Measurements from ENCODE around the gene CD4. TPM values are rescaled to one million over a fixed set of nuclear protein-coding genes. Genes with fewer than 3 reads are reported as not detected.

Gene CD4
- total RNA-seq, 1 donor from 2014 or later, result 0.10 TPM

DNA sequence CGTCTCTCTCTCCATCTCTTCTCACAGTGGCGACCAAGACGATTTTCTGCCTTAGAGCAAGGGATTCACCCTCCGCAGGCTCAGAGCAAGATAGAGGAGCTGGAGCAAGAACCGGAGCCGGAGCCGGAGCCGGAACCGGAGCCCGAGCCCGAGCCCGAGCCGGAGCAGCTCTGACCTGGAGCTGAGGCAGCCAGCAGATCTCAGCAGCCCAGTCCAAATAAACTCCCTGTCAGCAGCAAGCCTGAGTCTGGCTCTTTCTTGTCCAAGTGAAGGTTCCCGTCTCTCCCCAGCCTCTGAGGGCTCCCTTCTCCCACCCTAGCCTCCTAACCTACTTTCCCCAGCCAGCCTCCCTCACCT, 11.1 kb upstream of the CD4 start:
- DNase-seq (ENCODE audit: low read depth), result no peak

DNA sequence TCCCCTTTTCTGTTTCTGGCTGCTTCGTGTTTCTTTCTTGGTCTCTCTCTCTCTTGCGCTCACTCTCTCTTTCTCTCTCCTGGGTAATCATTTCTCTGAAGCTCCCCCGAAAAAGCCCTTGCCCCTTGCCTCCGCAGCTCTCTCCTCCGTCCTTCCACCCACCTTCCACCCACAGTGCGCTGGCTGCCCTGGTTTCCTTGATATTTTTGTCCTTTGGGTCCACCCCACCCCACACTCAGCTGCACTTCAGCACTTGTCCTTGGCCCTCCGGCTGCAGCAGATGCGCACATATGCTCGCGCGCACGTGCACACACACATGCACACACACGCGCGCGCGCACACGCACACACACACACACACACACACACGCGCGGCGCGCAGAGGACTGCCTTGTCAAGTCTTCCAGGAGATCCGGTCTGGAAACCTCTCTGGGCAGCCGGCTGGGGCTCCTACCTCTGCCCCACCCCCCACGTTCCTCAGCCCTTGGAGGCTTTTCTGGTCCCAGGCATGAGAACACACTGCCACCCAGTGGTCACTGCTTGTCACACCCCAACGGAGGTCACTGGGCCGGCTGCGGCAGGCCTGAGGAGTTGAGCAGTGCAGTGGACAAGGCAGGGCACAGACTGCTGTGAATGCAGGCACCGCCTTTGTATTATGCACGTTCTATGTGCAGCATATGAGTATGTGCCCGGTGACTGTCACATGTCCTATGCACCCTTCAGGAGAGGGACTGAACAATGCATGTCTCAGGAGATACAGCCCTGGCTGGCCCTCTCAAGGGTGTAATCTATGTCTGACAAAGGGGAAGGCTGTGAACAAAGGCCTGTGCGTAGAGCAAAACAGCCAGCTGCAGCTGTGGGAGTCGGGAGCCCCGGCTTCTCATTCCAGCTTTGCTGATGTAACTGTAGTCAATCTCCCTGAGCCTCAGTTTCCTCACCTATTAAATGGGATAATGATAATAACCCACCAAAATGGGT, 10.5 kb upstream of the CD4 start:
- DNase-seq (ENCODE audit: low read depth), result peak; percentile 80

DNA sequence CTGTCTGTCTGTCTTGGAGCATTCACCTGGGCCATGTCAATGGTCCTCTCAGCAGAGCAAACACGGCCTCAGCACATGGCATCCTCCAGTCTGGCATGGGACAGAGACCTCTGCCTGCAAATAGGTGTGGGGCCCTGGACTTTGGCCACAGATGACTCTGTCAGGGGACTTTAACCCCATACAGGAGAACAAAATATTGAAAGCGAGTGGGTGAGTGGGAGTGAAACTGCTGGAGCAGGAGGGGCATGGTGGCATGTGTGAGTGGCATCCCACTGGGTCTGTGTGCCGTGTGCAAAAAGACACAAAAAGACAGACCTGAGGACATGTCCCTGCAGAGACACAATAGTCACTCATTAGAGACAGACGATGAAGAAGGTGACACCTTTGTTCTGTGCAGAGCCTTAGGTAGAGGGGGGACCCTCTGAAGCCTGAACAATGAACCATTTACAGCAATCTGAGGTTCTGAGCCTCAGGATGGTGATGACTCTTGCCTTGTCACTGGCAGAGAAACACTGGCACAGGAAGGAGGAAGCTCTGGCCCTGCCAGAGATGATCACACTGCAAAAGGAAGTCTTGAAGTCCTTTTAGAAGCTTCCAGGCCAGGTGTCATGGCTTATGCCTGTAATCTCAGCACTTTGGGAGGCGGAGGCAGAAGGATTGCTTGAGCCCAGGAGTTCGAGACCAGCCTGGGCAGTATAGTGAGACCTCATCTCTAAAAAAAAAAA, 9.5 kb upstream of the CD4 start:
- no peak for DNase-seq (ENCODE audit: low read depth)

DNA sequence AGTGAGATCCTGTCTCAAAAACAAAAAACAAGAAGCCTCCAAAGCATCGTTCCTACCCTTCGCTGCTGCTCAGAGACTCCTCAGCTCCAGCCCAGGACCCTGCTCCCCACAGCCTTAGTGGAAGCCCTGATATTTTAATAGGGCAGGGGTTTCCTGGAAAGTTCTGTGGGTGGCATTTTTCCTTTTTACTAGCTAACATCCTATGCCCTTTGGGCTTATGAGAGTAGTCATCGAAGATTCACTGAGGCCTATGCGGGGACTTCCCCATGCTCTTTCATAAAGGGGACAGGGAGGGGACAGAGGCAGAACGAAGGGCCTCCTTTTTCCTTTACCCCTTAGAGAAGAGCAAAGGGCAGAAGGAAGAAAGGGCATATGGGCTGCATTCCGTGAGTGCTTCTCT, 8.8 kb upstream of the CD4 start:
- no peak for DNase-seq (ENCODE audit: low read depth)

DNA sequence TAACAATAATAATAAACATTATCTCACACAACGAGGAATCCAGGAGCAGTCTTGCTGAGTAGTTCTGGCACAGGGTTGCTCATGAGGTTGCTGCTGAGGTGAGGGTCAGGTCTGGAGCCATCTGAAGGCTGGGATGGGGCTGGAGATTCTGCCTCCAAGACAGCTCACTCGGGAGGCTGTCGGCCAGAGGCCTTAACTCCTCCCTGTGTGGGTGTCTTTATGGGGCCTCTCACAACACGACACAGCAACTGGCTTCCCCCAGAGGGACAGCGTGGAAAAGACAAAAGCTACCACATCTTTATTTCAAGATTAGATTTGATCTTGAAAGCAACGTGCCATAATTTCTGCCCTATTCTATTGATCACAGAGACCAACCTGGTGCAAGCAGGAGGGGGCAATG, 7.2 kb upstream of the CD4 start:
- no peak for DNase-seq (ENCODE audit: low read depth)

DNA sequence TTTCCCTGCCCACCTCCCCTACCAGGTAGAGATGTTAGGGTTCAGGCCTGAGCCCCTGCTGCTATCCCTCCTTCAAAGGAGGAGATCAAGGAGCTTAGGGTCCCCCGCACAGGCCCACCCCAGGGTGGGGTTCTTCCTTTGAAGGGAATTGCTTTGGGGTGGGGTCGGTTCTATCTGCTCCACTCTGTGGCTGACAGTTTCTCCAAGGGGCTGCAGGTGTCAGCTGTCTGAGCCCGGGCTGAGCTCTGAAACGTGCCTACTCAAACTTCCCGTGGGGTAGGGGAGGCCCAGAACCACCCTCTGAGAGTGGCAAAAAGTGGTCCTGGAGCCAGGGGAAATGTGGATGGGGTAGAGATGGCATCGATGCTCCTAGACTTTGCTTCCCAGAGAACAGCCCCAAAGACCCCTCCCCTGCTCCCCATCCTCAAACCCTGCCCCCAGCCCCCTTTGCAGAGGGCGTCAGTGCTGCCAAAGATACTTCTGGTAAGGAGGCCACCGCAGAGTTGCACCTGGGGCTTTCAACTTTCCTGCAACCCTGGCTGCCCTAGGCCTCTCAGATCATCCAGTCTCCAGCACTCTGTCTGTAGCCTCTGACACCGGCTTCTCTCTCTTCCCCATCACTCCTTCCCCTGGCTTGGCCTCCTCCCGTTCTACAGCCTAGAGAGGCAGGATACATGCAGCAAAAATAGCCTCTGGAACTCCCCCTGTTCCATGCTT, 6.3 kb upstream of the CD4 start:
- no peak for DNase-seq (ENCODE audit: low read depth)

DNA sequence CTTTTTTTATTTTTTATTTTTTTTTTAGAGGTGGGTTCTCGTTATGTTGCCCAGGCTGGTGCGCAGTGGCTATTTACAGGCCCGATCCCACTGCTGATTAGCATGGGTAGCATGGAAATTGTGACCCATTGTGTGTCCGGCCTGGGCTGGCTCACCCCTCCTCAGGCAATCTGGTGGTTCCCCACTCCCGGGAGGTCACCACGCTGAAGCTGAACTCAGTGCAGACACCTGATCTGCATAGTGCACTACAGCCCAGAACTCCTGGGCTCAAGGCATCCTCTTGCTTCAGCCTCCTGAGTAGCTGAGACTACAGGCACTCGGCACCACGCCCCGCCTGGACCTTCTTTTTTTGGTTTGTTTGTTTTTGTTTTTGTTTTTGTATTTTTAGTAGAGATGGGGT, 5.5 kb upstream of the CD4 start:
- no peak for DNase-seq (ENCODE audit: low read depth)

DNA sequence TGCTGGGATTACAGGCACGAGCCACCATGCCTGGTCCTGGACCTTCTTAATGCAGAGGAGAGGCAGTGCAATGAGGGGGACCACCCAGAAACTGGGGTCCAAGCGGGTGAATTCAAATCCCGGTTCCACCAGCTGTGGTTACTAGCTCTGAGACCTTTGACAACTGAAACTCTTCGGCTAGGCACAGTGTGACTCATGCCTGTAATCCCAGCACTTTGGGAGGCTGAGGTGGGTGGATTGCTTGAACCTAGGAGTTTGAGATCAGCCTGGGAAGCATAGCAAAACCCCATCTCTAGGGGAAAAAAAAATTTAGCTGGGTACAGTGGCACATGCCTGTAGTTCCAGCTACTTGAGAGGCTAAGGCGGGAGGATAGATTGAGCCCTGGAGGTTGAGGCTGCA, 5.0 kb upstream of the CD4 start:
- DNase-seq (ENCODE audit: low read depth), result no peak

DNA sequence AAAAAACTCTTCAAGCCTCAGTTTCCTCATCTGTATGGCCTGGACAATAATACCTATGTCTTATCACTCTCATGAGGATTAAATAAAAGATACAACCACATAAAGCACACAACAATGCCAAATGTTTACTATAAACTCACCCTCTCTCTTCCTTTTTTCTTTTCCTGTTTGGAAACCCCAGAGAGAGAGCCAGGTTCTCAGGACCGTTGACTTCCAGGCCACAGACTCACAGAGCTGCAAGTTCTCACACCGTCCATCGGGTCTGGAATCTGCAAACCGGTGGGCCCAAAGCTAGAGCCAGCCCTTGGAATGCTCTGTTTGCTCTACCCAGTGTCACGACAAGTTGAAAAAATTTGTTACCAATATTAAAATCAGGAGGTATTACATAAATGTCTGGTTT, 4.6 kb upstream of the CD4 start:
- DNase-seq (ENCODE audit: low read depth), result no peak

DNA sequence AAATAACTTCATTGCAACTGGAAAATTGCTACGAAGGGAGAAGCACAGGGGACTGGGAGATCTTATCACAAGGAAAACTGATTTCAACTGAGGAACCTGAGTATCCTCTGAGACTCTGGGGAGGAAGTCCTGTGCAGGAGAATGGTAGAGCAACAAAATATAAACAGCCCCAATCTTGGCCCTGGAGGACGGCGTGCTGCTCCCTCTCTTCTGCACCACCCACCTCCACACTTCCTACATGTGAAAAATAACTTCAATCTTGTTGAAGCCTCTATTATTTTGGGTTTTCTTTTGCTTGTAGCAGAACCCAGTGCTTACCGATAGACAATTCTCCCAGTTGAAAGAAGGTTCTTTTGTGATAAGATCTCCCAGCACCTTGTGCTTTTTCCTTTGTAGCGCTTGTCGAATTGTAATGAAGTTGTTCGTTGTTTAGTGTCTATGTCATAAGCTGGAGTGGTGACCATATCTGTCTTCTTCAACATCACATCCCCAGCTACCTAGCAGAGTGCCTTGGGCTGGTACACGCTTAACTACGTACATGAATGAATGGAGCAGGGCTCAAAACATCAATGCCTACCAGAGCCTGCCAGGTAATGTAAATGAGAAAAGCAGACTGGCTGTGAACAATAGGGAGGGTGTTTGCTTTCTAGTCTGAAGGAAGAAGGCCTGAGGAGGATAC, 2.8 kb upstream of the CD4 start:
- no peak for DNase-seq (ENCODE audit: low read depth)

DNA sequence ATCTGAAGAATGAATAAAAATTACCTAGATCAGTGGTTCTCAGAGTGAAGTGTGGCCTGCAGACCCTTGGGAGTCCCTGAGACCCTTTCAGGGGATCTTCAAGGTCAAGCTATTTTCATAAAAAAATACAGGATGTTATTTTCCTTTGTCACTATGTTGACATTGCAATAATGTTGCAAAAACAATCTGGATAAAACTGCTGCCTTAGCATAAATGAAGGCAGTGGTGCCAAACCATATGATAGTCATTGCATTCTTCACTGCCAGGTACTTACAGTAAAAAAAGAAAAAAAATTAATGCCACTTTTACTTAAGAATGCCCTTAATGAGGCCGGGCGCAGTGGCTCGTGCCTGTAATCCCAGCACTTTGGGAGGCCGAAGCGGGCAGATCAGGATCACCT, 2.0 kb upstream of the CD4 start:
- no peak for DNase-seq (ENCODE audit: low read depth)

DNA sequence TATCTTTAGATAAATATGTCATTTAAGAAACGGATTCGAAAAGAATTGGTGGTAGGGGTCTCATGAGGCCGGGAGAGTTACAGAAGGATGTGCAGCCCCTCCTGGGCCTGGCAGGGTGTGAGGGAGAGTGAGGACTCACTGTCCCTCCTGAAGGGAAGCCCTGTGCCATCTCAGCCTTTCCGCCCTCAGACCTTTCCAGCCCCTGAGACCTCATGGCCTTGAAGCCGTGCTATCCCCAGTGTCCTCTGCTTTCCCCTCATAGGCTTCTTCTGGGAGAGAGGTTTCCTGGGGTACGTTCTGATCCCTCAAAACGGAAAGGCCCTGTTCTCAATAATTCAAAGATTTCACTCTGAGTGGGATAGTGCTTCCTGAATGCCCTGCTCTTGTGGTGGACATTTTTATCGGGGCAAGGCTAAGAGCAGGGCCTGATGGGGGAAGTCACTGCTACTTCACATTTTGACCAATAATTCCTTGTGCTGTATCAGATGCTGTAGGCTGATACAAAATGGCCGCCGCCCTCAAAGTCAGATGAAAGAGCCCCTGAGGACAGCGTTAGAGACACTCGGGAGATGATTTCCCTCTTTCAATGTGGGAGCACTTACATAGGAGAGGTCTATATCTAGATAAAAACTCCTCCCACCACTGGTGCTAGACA, 1.3 kb downstream of the CD4 start:
- DNase-seq (ENCODE audit: low read depth), result no peak

DNA sequence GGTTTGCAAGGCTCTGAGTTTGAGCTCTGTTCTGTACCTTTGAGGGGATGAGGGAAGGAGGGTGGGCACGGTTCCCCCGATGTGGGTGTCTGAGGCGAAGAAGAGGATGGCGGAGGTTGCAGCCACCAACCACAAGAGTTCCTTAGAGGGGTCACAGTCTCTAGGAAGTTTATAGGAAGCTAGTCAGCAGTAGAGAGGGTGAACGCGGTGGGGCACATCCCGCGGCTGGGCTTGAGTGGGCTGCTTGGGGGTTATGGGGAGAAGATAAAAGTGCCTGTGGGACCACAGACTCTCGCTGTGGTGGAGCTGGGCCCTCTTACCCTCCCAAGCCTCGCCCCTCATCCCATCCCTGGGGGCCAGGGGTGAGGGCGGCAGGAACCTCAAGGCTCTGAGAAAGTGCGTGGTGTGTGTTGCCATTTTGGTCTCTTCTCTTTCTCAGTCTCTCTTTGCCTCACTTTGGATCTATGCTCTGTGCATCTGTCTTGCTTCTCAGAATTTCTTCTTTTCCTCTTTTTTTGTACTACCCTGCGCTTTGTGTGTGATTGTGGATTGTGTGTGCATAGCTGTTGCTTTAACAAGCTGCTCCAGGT, 2.7 kb downstream of the CD4 start:
- DNase-seq (ENCODE audit: low read depth), result no peak

DNA sequence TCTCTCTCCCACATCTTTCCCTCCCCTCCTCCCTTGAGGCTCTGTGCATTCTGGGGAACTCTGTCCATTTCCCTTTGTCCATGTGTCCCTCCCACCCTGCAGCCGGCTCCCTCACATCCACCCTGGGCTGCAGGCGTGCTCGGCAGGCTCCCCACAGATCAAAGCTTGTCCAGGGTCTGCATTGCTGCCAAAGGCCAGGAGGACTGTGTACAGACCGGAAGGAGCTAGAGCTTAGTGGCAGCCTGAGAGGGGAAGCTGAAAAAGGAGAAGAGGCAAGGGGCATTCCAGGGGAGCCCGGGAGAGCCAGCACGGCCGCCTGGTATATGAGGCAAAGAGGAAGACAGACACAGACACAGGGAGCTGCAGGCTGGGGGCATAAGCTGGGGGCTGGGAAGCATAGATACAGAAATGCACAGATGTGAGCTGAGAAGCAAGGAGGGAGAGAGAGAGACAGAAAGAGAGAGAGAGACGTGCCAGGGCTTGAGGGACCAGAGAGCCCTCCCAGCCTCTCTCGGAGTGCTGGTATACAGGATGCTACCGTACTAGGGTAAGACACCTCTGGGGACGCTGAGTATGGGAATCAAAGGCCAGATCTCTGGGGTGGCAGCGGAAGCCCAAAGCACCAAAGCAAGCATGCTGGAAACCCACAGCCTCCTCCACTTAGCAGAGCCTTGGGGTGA, 3.3 kb downstream of the CD4 start:
- DNase-seq (ENCODE audit: low read depth), result no peak

DNA sequence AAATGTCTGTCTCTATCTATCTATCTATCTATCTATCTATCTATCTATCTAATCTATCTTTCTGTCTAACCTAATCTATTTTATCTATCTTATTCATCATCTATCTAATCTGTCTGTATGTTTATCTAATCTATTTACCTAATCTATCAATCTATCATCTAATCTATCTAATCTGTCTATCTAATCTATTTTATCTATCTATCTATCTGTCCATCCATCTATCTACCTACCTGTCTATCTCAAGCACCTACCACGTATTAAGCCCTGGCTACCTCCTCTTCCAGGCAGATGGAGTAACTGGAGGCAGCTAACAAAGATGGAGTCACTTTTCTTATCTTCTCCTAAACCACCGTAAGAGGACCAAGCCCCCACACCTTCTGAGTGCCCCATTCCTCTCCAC, 5.8 kb downstream of the CD4 start:
- no peak for DNase-seq (ENCODE audit: low read depth)

DNA sequence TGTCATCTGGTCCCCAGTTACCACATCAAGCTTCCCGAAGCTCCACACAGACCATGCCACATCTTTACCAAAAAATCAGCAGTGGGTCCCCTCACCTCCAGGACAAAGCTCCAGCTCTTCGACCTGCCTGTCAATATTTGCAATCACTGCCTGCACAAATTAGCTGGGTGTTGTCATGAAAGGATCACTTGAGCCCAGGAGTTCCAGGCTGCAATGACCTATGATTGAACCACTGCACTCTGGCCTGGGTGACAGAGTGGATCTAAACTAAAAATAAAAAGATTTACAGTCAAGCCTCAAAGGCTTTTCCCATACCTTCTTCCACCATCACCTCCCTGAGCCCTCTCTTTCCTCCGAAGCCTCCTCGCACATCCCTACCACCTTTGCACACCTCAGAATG, 7.2 kb downstream of the CD4 start:
- no peak for DNase-seq (ENCODE audit: low read depth)

DNA sequence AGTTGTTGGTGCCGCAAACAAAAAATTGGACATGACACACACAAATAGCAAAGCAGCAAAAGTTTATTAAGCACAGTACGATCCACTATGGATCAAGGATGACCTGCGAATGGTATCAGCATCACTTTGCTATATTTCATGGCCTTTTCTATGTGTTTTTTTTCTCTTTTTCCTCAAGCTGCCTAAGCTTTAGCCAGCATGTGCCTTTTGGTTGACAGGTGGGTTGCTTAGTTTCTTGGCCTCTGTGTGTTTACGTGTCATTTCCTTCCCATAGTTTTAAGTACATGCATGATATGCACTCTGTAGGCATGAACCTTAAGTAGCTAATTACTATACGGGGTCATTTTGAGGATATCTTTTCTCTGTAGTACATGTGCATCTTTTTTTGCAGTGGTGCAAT, 9.8 kb downstream of the CD4 start:
- DNase-seq (ENCODE audit: low read depth), result no peak

DNA sequence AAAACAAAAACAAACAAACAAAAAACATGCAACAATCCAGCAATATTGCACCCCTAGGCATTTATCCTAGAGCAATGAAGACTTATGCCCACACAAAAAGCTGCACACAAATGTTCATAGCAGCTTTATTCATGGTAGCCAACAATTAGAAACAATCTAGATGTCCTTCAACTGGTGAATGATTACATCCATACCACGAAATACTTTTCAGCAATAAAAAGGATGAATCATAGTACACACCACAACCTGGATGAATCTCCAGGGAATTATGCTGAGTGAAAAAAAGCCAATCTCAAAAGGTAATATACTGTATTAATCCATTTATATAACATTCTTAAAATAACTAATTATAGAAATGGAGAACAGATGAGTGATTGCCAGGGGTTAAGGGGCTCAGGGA, 17.8 kb downstream of the CD4 start:
- peak; percentile 39 for DNase-seq (ENCODE audit: low read depth)

DNA sequence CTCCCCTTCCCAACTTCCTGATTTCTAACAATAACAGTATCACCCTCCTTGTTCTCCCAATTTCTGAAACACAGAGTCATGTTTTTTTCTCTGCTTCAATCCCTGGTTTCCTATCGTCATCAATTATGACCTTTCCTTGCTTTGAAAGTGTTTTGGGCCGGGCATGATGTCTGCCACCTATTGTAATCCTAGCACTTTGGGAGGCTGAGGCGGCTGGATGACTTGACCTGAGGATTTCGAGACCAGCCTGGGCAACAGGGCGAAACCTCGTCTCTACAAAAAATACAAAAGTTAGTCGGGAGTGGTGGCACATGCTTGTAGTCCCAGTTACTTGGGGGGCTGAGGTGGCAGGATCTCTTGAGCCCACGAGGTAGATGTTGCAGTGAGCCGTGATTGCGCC, 19.7 kb downstream of the CD4 start:
- no peak for DNase-seq (ENCODE audit: low read depth)

DNA sequence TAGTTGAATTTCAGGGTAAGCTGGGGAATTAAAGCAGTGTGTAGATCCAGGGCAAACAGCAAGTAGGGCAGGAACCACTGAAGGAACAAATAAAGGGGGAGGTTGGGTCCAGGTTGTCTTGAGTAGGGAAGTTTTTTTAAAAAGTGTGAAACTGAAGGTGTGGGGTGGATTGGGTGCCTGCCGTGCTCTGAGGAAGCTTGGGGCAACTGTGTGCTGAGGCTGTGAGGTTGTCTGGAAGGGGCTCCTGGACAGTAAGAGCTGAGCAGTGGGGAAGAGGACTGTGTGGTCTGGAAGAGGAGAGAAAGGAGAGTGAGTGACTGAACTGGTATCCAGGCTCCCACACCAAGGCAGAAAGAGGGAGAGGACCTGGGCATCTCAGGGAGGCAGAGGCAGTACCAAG, 21.4 kb downstream of the CD4 start:
- no peak for DNase-seq (ENCODE audit: low read depth)

DNA sequence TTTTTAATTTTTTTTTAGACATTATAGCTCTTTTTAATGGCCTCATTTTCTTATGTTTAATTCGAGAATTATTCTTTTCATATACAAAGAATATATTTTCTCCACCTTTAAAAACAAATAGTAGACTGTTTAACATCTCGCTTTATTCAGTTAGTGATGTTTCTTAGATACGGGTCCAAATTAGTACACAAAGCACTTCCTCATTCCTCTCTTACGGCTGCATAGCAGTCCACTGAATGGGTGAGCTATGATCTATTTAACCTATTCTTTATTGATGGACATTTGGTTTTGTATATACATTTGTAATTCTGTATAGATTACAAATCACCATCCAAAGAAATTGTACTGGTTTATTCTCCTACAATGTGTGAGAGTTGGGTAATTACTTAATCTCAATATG, 24.0 kb downstream of the CD4 start:
- DNase-seq (ENCODE audit: low read depth), result no peak

Measured in renal cortical epithelial cell (primary cell).